ENCODE results near the gene KLHDC1.
"Not testable (repeated sequence)": the region's sequence is repeated elsewhere in the genome, so short reads cannot be mapped to it uniquely, and the experiment has no call there.

Gene KLHDC1

GRCh38 chr14:49691031-49691430 is 1.9 kb upstream of the KLHDC1 start:
- TF ChIP-seq PKNOX1 (IDR thresholded peaks at IDR 0.05): no peak
- TF ChIP-seq CTBP1 (IDR thresholded peaks at IDR 0.05; ENCODE audit: borderline replicate concordance): no peak
- TF ChIP-seq L3MBTL2 (conservative IDR thresholded peaks at IDR 0.05): no peak
- TF ChIP-seq ARNT (IDR thresholded peaks at IDR 0.05): no peak
- no peak for TF ChIP-seq FOXA1 (IDR thresholded peaks at IDR 0.05)
- TF ChIP-seq FOXM1 (IDR thresholded peaks at IDR 0.05; ENCODE audit: borderline replicate concordance): no peak
- CTCF ChIA-PET: interaction anchor here (0.6 kb wide), 1 partner anchor 70 kb away, joined by 4 read pairs; no protein-coding TSS in a partner anchor

GRCh38 chr14:49692193-49692757 is 645 bp upstream of the KLHDC1 start:
- TF ChIP-seq LEF1 (IDR thresholded peaks at IDR 0.05; ENCODE audit: borderline replicate concordance): no peak
- TF ChIP-seq SUZ12 (IDR thresholded peaks at IDR 0.05): no peak
- TF ChIP-seq BHLHE40 (IDR thresholded peaks at IDR 0.05; ENCODE audit: borderline replicate concordance): no peak
- TF ChIP-seq FOXA1 (IDR thresholded peaks at IDR 0.05): no peak
- TF ChIP-seq L3MBTL2 (conservative IDR thresholded peaks at IDR 0.05): no peak
- TF ChIP-seq SP1 (IDR thresholded peaks at IDR 0.05): no peak
- ChIA-PET POLR2A (interaction anchor here (0.7 to 4.4 kb wide), 6 partner anchors 17 to 160 kb away, joined by 3 to 55 read pairs (median 8); partner anchors contain the start of genes KLHDC2, MGAT2, NEMF and RPL36AL), CTCF (no interaction called here)
- DNase-seq (ENCODE audit: extremely low spot score): no peak

More at GRCh38 chr14:49691031-49691430, 1.9 kb upstream of the KLHDC1 start:
- no peak for DNase-seq (ENCODE audit: extremely low spot score)
- POLR2A ChIA-PET: interaction anchor here (1.1 to 4.4 kb wide), 3 partner anchors 78 to 161 kb away, joined by 3 to 55 read pairs (median 10); partner anchors contain the start of genes KLHDC2, NEMF and RPS29

GRCh38 chr14:49693735-49694124 is 810 bp downstream of the KLHDC1 start:
- CTCF ChIA-PET; DNase-seq (ENCODE audit: extremely low spot score): not testable (repeated sequence)
- TF ChIP-seq ZNF384 (IDR thresholded peaks at IDR 0.05): peak; percentile 61; the same call in 1 of the 2 replicates
- POLR2A ChIA-PET: interaction anchor here (0.6 to 4.4 kb wide), 4 partner anchors 9 to 75 kb away, joined by 3 to 55 read pairs (median 3); partner anchors contain the start of gene KLHDC2

- ChIA-PET POLR2A (interaction anchor here (0.9 kb wide), 1 partner anchor 9 kb away, joined by 3 read pairs; no protein-coding TSS in a partner anchor), CTCF (no interaction called here)
- no peak for DNase-seq (ENCODE audit: extremely low spot score)
- TF ChIP-seq BHLHE40 (IDR thresholded peaks at IDR 0.05; ENCODE audit: borderline replicate concordance): no peak
- no peak for TF ChIP-seq SUZ12 (IDR thresholded peaks at IDR 0.05)
These were observed 9.8 kb downstream of the KLHDC1 start for GRCh38 chr14:49702725-49703124.

- ChIA-PET POLR2A (no interaction called here), CTCF (no interaction called here)
- no peak for DNase-seq (ENCODE audit: extremely low spot score)
- TF ChIP-seq PKNOX1 (IDR thresholded peaks at IDR 0.05) (no peak), FOXM1 (IDR thresholded peaks at IDR 0.05; ENCODE audit: borderline replicate concordance) (no peak), LEF1 (IDR thresholded peaks at IDR 0.05; ENCODE audit: borderline replicate concordance) (no peak), HDGF (IDR thresholded peaks at IDR 0.05; ENCODE audit: borderline replicate concordance) (no peak), ELF4 (IDR thresholded peaks at IDR 0.05) (no peak), SUZ12 (IDR thresholded peaks at IDR 0.05) (no peak), ZNF384 (IDR thresholded peaks at IDR 0.05) (no peak)
These were observed 11.0 kb downstream of the KLHDC1 start for GRCh38 chr14:49703965-49704364.

- POLR2A ChIA-PET; CTCF ChIA-PET; DNase-seq (ENCODE audit: extremely low spot score): not testable (repeated sequence)
These were observed 11.6 kb downstream of the KLHDC1 start for GRCh38 chr14:49704471-49704870.

- DNase-seq (ENCODE audit: extremely low spot score): not testable (repeated sequence)
- ChIA-PET POLR2A (interaction anchor here (0.8 kb wide), 1 partner anchor 56 kb away, joined by 3 read pairs; no protein-coding TSS in a partner anchor), CTCF (interaction anchor here (0.7 kb wide), 1 partner anchor 30 kb away, joined by 4 read pairs; no protein-coding TSS in a partner anchor)
These were observed 18.1 kb downstream of the KLHDC1 start for GRCh38 chr14:49710993-49711392.

- POLR2A ChIA-PET: no interaction called here
- DNase-seq (ENCODE audit: extremely low spot score): no peak
- CTCF ChIA-PET: interaction anchor here (0.6 kb wide), 1 partner anchor 101 kb away, joined by 5 read pairs; the partner anchor contains the start of gene RPL36AL
- TF ChIP-seq L3MBTL2 (conservative IDR thresholded peaks at IDR 0.05) (no peak), HDGF (IDR thresholded peaks at IDR 0.05; ENCODE audit: borderline replicate concordance) (no peak), LEF1 (IDR thresholded peaks at IDR 0.05; ENCODE audit: borderline replicate concordance) (no peak), ELF4 (IDR thresholded peaks at IDR 0.05) (no peak), BHLHE40 (IDR thresholded peaks at IDR 0.05; ENCODE audit: borderline replicate concordance) (no peak), FOXK2 (IDR thresholded peaks at IDR 0.05) (no peak), CTBP1 (IDR thresholded peaks at IDR 0.05; ENCODE audit: borderline replicate concordance) (no peak), PKNOX1 (IDR thresholded peaks at IDR 0.05) (no peak), TARDBP (IDR thresholded peaks at IDR 0.05) (no peak), FOXM1 (IDR thresholded peaks at IDR 0.05; ENCODE audit: borderline replicate concordance) (no peak), ARNT (IDR thresholded peaks at IDR 0.05) (no peak), FOXA1 (IDR thresholded peaks at IDR 0.05) (no peak), ZNF384 (IDR thresholded peaks at IDR 0.05) (no peak), SP1 (IDR thresholded peaks at IDR 0.05) (no peak), NFRKB (IDR thresholded peaks at IDR 0.05) (no peak), SUZ12 (IDR thresholded peaks at IDR 0.05) (no peak)
These were observed 27.8 kb downstream of the KLHDC1 start for GRCh38 chr14:49720744-49721143.

- CTCF ChIA-PET: interaction anchor here (0.6 kb wide), 1 partner anchor 21 kb away, joined by 4 read pairs; no protein-coding TSS in a partner anchor
These were observed 29.0 kb downstream of the KLHDC1 start for GRCh38 chr14:49721733-49722435.

More at GRCh38 chr14:49721733-49722435, 29.0 kb downstream of the KLHDC1 start:
- not testable (repeated sequence) for DNase-seq (ENCODE audit: extremely low spot score)
- POLR2A ChIA-PET: interaction anchor here (0.6 kb wide), 1 partner anchor 89 kb away, joined by 3 read pairs; no protein-coding TSS in a partner anchor

Data from HEK293T (cell line).